GM18907 (cell line): ENCODE results near the gene TICRR.

ENCODE experiments used
- ATAC-seq: cut with Tn5 transposase; IDR thresholded peaks from one replicate; pipeline ENCODE4 v1.9.1; 2021; ENCODE audit warnings: mild to moderate bottlenecking, moderate library complexity; ENCODE audit not compliant: unreplicated experiment

TICRR gene

DNA sequence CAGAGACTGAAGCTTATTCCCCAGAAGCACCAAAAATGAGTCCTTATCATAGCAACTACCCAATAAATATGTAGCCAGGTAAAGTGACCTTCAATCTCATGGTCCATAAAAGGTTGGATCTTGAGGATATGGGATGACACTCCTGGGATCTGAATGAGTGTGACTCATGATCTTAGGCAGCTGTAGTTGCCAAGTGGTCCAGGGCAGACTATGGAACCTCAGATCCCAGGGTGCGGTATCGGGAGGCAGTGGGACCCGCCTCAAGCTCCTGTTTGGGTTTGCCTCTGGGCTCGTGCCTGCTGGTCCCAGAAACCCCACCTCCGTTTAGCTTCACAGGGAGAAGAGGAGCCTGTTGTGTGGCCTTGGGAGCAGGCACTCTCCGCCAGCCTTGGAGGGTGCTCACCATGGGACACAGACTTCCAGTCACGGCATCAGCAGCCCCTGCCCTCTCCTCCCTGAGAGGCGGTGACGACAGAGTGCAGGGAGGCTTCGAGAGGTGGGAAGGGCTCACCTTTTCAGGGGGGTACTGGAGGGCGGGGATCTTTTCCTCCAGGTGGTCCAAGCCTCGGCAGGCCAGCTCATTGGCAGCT, 95.8 kb downstream of the TICRR start:
- no peak for ATAC-seq

DNA sequence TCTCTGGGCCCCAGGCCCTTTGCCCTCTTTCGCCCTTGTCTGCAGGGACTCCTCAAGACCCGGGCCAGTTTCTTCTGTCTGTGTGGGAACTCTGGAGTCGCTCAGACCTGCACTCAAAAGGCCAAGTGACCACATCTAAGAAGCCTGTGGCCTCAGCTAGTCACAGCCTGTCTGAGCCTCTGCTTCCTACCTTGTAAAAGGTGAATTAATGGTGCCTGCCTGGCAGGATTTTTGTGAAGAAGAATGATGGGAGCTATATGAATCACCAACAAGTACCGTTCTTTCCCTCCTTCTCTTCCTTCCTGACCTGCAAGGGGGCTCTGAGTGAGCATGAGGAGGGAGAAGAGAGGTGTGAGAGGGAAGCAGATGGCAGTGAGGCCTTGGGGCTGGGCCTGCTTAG, 96.4 kb downstream of the TICRR start:
- ATAC-seq = no peak

DNA sequence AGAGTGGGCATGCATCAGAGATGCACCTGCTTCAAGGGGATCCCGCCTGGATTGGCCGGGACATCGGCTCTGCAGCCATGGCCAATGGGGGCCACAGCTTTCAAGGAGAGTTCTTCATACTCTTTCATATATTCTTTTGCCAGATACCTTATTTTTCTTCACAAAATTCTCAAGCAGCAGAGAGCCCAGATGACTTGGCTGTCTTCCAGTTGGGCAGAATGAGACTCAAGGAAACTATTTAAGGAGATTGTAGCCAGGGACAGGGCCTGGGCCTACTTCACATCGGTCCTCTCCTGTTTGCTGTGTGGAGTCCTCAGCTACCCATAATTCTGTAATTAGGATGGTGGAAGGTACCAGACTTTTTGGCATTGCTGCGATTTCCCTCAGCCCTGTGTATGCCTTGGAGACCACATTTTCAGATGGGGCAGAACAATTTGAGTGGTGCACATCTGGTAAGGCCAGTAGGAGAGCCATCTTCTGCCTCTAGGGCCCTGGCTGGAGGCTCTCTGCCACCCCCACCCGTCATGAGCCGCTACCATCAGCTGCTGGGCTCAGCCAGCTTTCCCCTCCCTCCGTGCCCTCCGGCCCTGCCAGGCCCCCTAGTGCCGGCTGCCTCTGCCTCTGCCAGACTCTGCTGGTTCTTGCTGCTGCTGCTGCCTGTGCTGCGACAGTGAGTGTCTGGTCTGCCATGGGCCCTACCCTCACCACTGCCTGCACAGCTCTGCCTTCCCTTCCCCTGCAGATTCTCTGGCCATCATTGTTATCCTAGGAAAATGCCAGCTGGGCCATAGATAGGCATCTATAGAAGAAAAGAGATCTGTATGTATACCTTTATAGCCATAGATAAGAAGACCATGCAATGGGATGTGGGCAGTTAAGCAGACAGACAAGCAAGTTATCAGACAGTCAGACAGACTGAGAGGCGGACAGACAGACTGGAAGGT, 97.2 kb downstream of the TICRR start:
- no peak for ATAC-seq

DNA sequence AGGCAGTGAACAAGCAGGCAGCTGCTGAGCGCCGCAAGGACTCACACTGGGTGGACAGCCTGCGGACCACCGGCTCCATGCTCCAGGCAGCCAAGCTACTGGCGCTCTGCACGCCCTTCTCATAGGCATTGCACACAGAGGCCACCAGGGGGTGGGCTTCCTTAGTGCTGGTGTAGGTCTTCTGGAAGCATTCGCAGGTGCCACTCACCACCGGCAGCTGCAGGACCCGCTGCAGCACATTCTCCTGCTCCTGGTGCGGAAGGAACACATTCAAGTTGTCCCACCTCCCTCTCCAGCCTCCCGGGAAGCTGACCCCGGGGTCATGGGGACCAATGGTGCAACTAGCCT, 97.9 kb downstream of the TICRR start:
- no peak for ATAC-seq

DNA sequence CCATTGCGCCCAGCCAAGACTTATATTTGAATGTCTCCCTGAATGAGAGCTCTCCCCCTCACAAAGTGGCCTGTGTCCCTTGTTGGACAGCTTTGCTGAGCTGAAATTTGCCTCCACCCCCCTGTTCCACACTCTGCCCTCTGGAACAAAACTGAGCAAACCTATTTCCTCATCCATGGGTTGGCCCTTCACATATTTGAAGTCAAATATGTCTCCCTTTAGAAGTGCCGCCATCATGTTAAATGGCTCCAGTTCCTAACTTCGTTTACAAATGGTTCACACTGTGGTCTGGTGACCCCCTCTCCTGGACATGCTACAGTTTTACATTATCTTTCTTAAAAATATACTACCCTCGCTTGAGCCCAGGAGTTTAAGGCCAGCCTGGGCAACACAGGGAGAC, 99.3 kb downstream of the TICRR start:
- ATAC-seq = no peak

DNA sequence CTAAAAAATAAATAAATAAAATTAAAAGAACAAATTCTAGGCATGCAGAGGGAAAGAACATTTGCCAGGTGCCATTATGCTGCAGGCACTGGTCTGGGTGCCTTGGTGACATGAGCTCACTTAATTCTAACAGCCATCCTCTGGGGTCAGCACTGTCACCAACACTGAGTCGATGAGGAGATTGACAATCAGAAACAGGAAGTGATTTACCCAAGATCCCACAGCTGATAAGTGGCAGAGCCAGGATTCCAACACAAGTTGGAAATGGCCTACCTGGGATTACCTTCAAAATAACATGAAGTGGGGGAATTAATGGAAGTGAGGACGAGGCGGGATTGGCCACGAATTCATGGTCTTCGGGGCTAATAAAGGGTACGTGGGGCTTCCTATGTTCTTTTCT, 100.3 kb downstream of the TICRR start:
- no peak for ATAC-seq

DNA sequence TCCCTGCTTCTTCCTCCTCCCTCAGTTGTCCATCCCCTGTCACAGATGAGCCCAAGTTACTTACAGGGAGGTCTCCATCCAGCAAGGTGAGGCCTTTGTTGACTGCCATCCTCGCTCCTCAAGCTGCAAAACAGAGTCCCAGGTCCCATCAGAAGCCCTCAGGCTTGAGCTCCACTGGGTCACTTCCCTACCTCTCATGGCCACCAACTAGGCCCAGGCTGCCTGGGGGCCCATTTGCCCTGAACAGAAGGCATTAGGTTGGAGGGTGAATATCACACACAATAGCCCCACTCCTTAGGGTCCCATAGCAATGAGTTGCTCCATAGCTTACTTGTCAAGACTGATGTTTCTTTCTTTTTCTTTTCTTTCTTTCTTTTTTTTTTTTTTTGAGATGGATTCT, 102.1 kb downstream of the TICRR start:
- no peak for ATAC-seq
